B cell (primary cell): ENCODE measurements around the gene NEDD1. TPM values are rescaled to one million over a fixed set of nuclear protein-coding genes. Genes with fewer than 3 reads are reported as not detected.

Experiments used
- ATAC-seq: fragments of 200-7000 bp; cut with Tn5 transposase; one replicate; pipeline ENCODE4 v1.10.0; 2021; ENCODE audit warnings: low read depth, mild to moderate bottlenecking, moderate number of reproducible peaks, moderate library complexity
- CTCF ChIA-PET: fragments of 350-600 bp; sonication (Branson Sonifier 250); formaldehyde crosslinking; loops from one replicate; lab custom pipeline; 2021; ENCODE audit warnings: antibody characterized with exemption, inconsistent platforms; lab: Charles Lee
- POLR2A ChIA-PET: fragments of 350-600 bp; sonication (Branson Sonifier 250); formaldehyde crosslinking; loops from one replicate; lab custom pipeline; 2021; ENCODE audit warnings: antibody characterized with exemption; lab: Charles Lee
- DNase-seq: peaks from one replicate; pipeline ENCODE4 v3.0.0; 2013
- H2AFZ ChIP-seq: 2 replicates; pipeline ENCODE4 v1.6.1; 2012; ENCODE audit warnings: mild to moderate bottlenecking, low read depth, low read length; ENCODE audit not compliant: insufficient read depth, poor library complexity, severe bottlenecking
- H3K27ac ChIP-seq, 2 donors: 1 replicate in 1 of 2; 2 replicates in 1 of 2; pipeline ENCODE4 v1.5.1; 2012 to 2013; ENCODE audit warnings: low read length in 2 of 2, mild to moderate bottlenecking in 2 of 2, moderate library complexity in 1 of 2
- H3K27me3 ChIP-seq, 4 experiments: fragments of 200-600 bp in 1 of 4; sonication (generic) in 1 of 4; replicated peaks in 1 of 4; 1 replicate in 2 of 4; 2 replicates in 2 of 4; pipeline versions ENCODE4 v1.6.1 to v1.7.0; 2013 to 2016; ENCODE audit warnings: low read length in 3 of 4, mild to moderate bottlenecking in 2 of 4, mixed read lengths in 1 of 4, moderate library complexity in 1 of 4; ENCODE audit not compliant: insufficient read depth in 4 of 4, control insufficient read depth in 3 of 4; ENCODE audit errors: control extremely low read depth in 1 of 4
- H3K36me3 ChIP-seq, 2 experiments: replicated peaks in 1 of 2; 1 replicate in 1 of 2; 2 replicates in 1 of 2; pipeline versions ENCODE4 v1.6.1 to v1.7.1; 2013; ENCODE audit warnings: low read length in 1 of 2; ENCODE audit not compliant: insufficient read depth in 2 of 2, control insufficient read depth in 1 of 2; ENCODE audit errors: control extremely low read depth in 1 of 2, extremely low read depth in 1 of 2
- H3K4me1 ChIP-seq, 2 donors: fragments of 200-600 bp in 1 of 2; sonication (generic) in 1 of 2; 1 replicate in 1 of 2; 2 replicates in 1 of 2; pipeline versions ENCODE4 v1.5.1 to v1.6.1; 2013 to 2017; ENCODE audit warnings: low read length in 2 of 2; ENCODE audit not compliant: control insufficient read depth in 2 of 2, insufficient read depth in 2 of 2
- H3K4me2 ChIP-seq: replicated peaks from 2 replicates; pipeline ENCODE3; 2012; ENCODE audit warnings: mild to moderate bottlenecking, low read depth, low read length; ENCODE audit not compliant: poor library complexity, severe bottlenecking
- H3K4me3 ChIP-seq, 5 experiments: fragments of 200-600 bp in 1 of 5; sonication (generic) in 1 of 5; 1 replicate in 3 of 5; 2 replicates in 2 of 5; pipeline versions ENCODE4 v1.5.1 to v1.7.0; 2011 to 2016; ENCODE audit warnings: low read length in 4 of 5, mild to moderate bottlenecking in 4 of 5, low read depth in 2 of 5, control low read depth in 1 of 5, moderate library complexity in 1 of 5; ENCODE audit not compliant: insufficient read depth in 1 of 5; ENCODE audit errors: control extremely low read depth in 1 of 5, extremely low read depth in 1 of 5
- H3K79me2 ChIP-seq: fragments of 200-600 bp; sonication (generic); one replicate; pipeline ENCODE4 v1.6.0; 2016; ENCODE audit warnings: low read length; ENCODE audit not compliant: control insufficient read depth, insufficient read depth
- H3K9ac ChIP-seq: fragments of 200-600 bp; sonication (generic); 2 replicates; pipeline ENCODE4 v1.6.1; 2017; ENCODE audit warnings: mild to moderate bottlenecking, low read length, moderate library complexity
- H3K9me3 ChIP-seq, 3 donors: one replicate each; pipeline versions ENCODE4 v1.6.1 to v1.7.1; 2013; ENCODE audit warnings: low read length in 2 of 3; ENCODE audit not compliant: control insufficient read depth in 2 of 3, insufficient read depth in 1 of 3; ENCODE audit errors: control extremely low read depth in 1 of 3
- H4K20me1 ChIP-seq: 2 replicates; pipeline ENCODE4 v1.6.0; 2012; ENCODE audit warnings: mild to moderate bottlenecking, low read length; ENCODE audit not compliant: insufficient read depth, control insufficient read depth, poor library complexity, severe bottlenecking
- H3K27ac Mint-ChIP-seq: one replicate; pipeline ENCODE4 v1.8.0; 2021; ENCODE audit warnings: mixed read lengths
- H3K27me3 Mint-ChIP-seq: one replicate; pipeline ENCODE4 v1.8.0; 2021; ENCODE audit warnings: mixed read lengths
- H3K4me1 Mint-ChIP-seq: one replicate; pipeline ENCODE4 v1.8.0; 2021; ENCODE audit warnings: mixed read lengths
- H3K4me3 Mint-ChIP-seq: one replicate; pipeline ENCODE4 v1.8.0; 2021; ENCODE audit warnings: mixed read lengths
- H3K9me3 Mint-ChIP-seq: one replicate; pipeline ENCODE4 v1.8.0; 2022; ENCODE audit warnings: mixed read lengths; ENCODE audit not compliant: insufficient read depth
- EZH2 ChIP-seq: IDR thresholded peaks from 2 replicates; pipeline ENCODE4 v1.6.1; 2012; ENCODE audit warnings: borderline replicate concordance, low read depth, mild to moderate bottlenecking, moderate library complexity, low read length; ENCODE audit not compliant: insufficient read depth, poor library complexity, severe bottlenecking
- WGBS: methylation state at CpG from one replicate; pipeline ENCODE4 v1.1.5; 2013; ENCODE audit warnings: missing lambda C conversion rate; ENCODE audit not compliant: insufficient coverage; 5-methylcytosine and 5-hydroxymethylcytosine counted together
- intact Hi-C: fragments of 100-400 bp; cut with micrococcal nuclease; formaldehyde crosslinking; loops from one replicate; pipeline ENCODE4 v1.10.0; 2022
- polyA plus RNA-seq: library from polyadenylated mRNA; depleted of rRNA; stranded (reverse); fragments of >200 nt; gene quantifications from 2 replicates; pipeline ENCODE4 v1.2.3, GENCODE V29; 2012
- total RNA-seq, 2 donors: library from RNA; stranded (reverse); fragments of 120-200 nt in 1 of 2; gene quantifications; 1 replicate in 1 of 2; 2 replicates in 1 of 2; pipeline versions ENCODE4 v1.2.3 to v1.2.4, GENCODE V29; 2013 to 2022
- TF ChIP-seq, protein P1 (sequence below): fragments of 200-600 bp; IDR thresholded peaks from one replicate; pipeline ENCODE4 v1.8.0; 2022; ENCODE audit warnings: antibody characterized with exemption, mild to moderate bottlenecking

NEDD1 gene
- total and polyA plus RNA-seq, 2 donors (not counting 1 experiment from before 2014, with no cell fraction given) = 7.4 to 20.3 TPM

DNA sequence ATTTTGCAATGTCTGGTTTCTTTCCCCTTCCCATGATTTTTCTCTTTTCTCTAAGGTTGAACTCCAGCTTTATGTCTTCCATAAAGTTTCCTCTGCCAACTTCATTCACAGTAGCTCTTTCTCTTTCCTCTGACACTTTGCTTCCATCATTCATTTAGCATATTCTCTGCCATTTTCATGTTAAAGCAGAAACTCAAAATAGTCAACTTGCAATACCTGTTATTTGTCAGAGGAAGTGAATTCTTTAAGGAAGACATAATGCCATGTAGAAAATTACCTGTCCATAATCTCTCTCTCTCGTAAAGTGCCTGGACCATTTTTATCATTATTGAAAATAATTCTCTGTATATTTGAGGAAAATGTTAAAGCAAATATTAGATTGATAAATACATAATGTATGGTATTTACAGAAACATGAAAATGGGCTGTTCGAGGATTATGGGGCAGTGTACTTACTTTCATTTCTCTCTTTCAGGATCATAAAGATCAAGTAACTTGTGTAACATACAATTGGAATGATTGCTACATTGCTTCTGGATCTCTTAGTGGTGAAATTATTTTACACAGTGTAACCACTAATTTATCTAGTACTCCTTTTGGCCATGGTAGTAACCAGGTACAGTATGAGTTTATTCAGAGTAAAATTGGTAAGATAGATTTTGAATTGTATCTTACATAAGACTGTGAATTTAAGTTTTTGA, 12.6 kb downstream of the NEDD1 start:
- H3K27ac Mint-ChIP-seq = no peak overlapping the region
- H3K27ac ChIP-seq = no peak overlapping the region
- POLR2A ChIA-PET = no interaction called here
- CTCF ChIA-PET = no interaction called here
- no peak for TF ChIP-seq EZH2
- TF ChIP-seq, protein P1, sequence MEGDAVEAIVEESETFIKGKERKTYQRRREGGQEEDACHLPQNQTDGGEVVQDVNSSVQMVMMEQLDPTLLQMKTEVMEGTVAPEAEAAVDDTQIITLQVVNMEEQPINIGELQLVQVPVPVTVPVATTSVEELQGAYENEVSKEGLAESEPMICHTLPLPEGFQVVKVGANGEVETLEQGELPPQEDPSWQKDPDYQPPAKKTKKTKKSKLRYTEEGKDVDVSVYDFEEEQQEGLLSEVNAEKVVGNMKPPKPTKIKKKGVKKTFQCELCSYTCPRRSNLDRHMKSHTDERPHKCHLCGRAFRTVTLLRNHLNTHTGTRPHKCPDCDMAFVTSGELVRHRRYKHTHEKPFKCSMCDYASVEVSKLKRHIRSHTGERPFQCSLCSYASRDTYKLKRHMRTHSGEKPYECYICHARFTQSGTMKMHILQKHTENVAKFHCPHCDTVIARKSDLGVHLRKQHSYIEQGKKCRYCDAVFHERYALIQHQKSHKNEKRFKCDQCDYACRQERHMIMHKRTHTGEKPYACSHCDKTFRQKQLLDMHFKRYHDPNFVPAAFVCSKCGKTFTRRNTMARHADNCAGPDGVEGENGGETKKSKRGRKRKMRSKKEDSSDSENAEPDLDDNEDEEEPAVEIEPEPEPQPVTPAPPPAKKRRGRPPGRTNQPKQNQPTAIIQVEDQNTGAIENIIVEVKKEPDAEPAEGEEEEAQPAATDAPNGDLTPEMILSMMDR = no peak
- DNase-seq (no peak), ATAC-seq (no peak)
- H3K4me3 Mint-ChIP-seq = no peak overlapping the region
- peaks cover 5% of the 10 kb centered on the region for H3K9me3 Mint-ChIP-seq
- H3K4me1 ChIP-seq = no peaks in the 10 kb centered on the region
- peaks cover 16% of the 10 kb centered on the region for H3K79me2 ChIP-seq
- no peaks in the 10 kb centered on the region for H3K27me3 Mint-ChIP-seq
- H3K4me2 ChIP-seq = no peak overlapping the region
- WGBS = no CpG with 5 or more reads among the region's 2 CpGs
- peaks cover 0 to 7% of the 10 kb centered on the region in 2 experiments for H3K36me3 ChIP-seq
- no peaks in the 10 kb centered on the region for H3K9me3 ChIP-seq
- no peaks in the 10 kb centered on the region for H3K27me3 ChIP-seq
- intact Hi-C loops = no loop called here
- peaks cover 14% of the 10 kb centered on the region for H4K20me1 ChIP-seq
- no peak overlapping the region for H2AFZ ChIP-seq
- no peak overlapping the region for H3K4me3 ChIP-seq
- peaks cover 6% of the 10 kb centered on the region for H3K4me1 Mint-ChIP-seq
- no peak overlapping the region for H3K9ac ChIP-seq

- H4K20me1 ChIP-seq = no peaks in the 10 kb centered on the region
- H3K79me2 ChIP-seq = no peaks in the 10 kb centered on the region
- H3K9me3 Mint-ChIP-seq = no peaks in the 10 kb centered on the region
- no peaks in the 10 kb centered on the region for H3K4me1 Mint-ChIP-seq
- no peak overlapping the region for H3K27ac ChIP-seq
- ChIA-PET CTCF (no interaction called here), POLR2A (no interaction called here)
- H3K9me3 ChIP-seq = no peaks in the 10 kb centered on the region
- H3K27me3 Mint-ChIP-seq = no peaks in the 10 kb centered on the region
- no peak overlapping the region for H3K4me2 ChIP-seq
- H2AFZ ChIP-seq = no peak overlapping the region
- peaks cover 3 to 11% of the 10 kb centered on the region in 2 experiments for H3K36me3 ChIP-seq
- TF ChIP-seq EZH2 = no peak
- TF ChIP-seq, protein P1 = no peak
- no peak for DNase-seq
- no CpG with 5 or more reads among the region's 2 CpGs for WGBS
- no peak overlapping the region for H3K9ac ChIP-seq
- intact Hi-C loops = no loop called here
- no peak overlapping the region for H3K4me3 Mint-ChIP-seq
- H3K4me3 ChIP-seq = no peak overlapping the region
- no peak overlapping the region for H3K27ac Mint-ChIP-seq
- ATAC-seq = no peak
- H3K27me3 ChIP-seq = no peaks in the 10 kb centered on the region
- no peaks in the 10 kb centered on the region for H3K4me1 ChIP-seq
Measured at GRCh38 chr12:96948782-96949181, 41.7 kb downstream of the NEDD1 start.
